Measurements from ENCODE around the gene C16orf78. TPM values are rescaled to one million over a fixed set of nuclear protein-coding genes. Genes with fewer than 3 reads are reported as not detected.

Gene C16orf78
- total RNA-seq, 2 donors from 2014 or later = not detected

- H3K36me3 Mint-ChIP-seq (ENCODE audit: low read depth) = no peaks in the 10 kb centered on the region
- H3K9me3 Mint-ChIP-seq = no peaks in the 10 kb centered on the region
- H3K27ac Mint-ChIP-seq = peak overlapping the region; percentile 26
- H3K27me3 Mint-ChIP-seq (ENCODE audit: insufficient read depth) = peaks cover 4% of the 10 kb centered on the region
- no peak overlapping the region for H3K27ac ChIP-seq (ENCODE audit: low read depth, low read length)
- H3K4me1 ChIP-seq (ENCODE audit: control insufficient read depth, insufficient read depth, low read length) = no peaks in the 10 kb centered on the region
- no peaks in the 10 kb centered on the region for H3K36me3 ChIP-seq (ENCODE audit: control insufficient read depth, insufficient read depth, low read length)
- H3K4me3 ChIP-seq (ENCODE audit: low read length) = no peak overlapping the region
- TF ChIP-seq CTCF (conservative IDR thresholded peaks at IDR 0.05) = no peak
- no peak overlapping the region for H3K9ac ChIP-seq (ENCODE audit: extremely low read depth, low read length, poor library complexity, severe bottlenecking)
- DNase-seq = peak; percentile 25
- WGBS, 2 experiments (ENCODE audit: insufficient coverage in 1 of 2, insufficient read length in 1 of 2) = 93% methylated on average over 3 of the region's 3 CpGs
- H3K9me3 ChIP-seq (ENCODE audit: control insufficient read depth, low read length) = no peaks in the 10 kb centered on the region
- H3K4me3 Mint-ChIP-seq = no peak overlapping the region
- H3K4me1 Mint-ChIP-seq = no peaks in the 10 kb centered on the region
- H3K27me3 ChIP-seq (ENCODE audit: control insufficient read depth, insufficient read depth, low read length, poor library complexity, severe bottlenecking) = no peaks in the 10 kb centered on the region
Measured at GRCh38 chr16:49410226-49410625, 36.6 kb downstream of the C16orf78 start.

GRCh38 chr16:49411121-49411970 is 37.7 kb downstream of the C16orf78 start:
- H3K27me3 Mint-ChIP-seq (ENCODE audit: insufficient read depth) = peaks cover 4% of the 10 kb centered on the region
- H3K27ac Mint-ChIP-seq = no peak overlapping the region
- H3K4me3 Mint-ChIP-seq = no peak overlapping the region
- WGBS, 2 experiments (ENCODE audit: insufficient coverage in 1 of 2, insufficient read length in 1 of 2) = 62 to 80% methylated on average over 3 to 11 of the region's 11 CpGs
- Histone ChIP-seq H3K9ac (ENCODE audit: extremely low read depth, low read length, poor library complexity, severe bottlenecking) (no peak overlapping the region), H3K36me3 (ENCODE audit: control insufficient read depth, insufficient read depth, low read length) (no peaks in the 10 kb centered on the region), H3K9me3 (ENCODE audit: control insufficient read depth, low read length) (no peaks in the 10 kb centered on the region), H3K4me3 (ENCODE audit: low read length) (no peak overlapping the region), H3K4me1 (ENCODE audit: control insufficient read depth, insufficient read depth, low read length) (no peaks in the 10 kb centered on the region), H3K27me3 (ENCODE audit: control insufficient read depth, insufficient read depth, low read length, poor library complexity, severe bottlenecking) (no peaks in the 10 kb centered on the region), H3K27ac (ENCODE audit: low read depth, low read length) (no peak overlapping the region)
- DNase-seq = peak; percentile 22
- no peaks in the 10 kb centered on the region for H3K4me1 Mint-ChIP-seq
- H3K9me3 Mint-ChIP-seq = no peaks in the 10 kb centered on the region
- no peak for TF ChIP-seq CTCF (conservative IDR thresholded peaks at IDR 0.05)
- no peaks in the 10 kb centered on the region for H3K36me3 Mint-ChIP-seq (ENCODE audit: low read depth)

GRCh38 chr16:49414671-49415070 is 41.1 kb downstream of the C16orf78 start:
- Mint-ChIP-seq H3K4me3 (no peak overlapping the region), H3K9me3 (no peaks in the 10 kb centered on the region), H3K27me3 (ENCODE audit: insufficient read depth) (peaks cover 1% of the 10 kb centered on the region), H3K27ac (no peak overlapping the region), H3K4me1 (peaks cover 1% of the 10 kb centered on the region), H3K36me3 (ENCODE audit: low read depth) (no peaks in the 10 kb centered on the region)
- no peak for DNase-seq
- no peaks in the 10 kb centered on the region for H3K9me3 ChIP-seq (ENCODE audit: control insufficient read depth, low read length)
- H3K9ac ChIP-seq (ENCODE audit: extremely low read depth, low read length, poor library complexity, severe bottlenecking) = no peak overlapping the region
- H3K27me3 ChIP-seq (ENCODE audit: control insufficient read depth, insufficient read depth, low read length, poor library complexity, severe bottlenecking) = no peaks in the 10 kb centered on the region
- H3K4me1 ChIP-seq (ENCODE audit: control insufficient read depth, insufficient read depth, low read length) = no peaks in the 10 kb centered on the region
- TF ChIP-seq CTCF (conservative IDR thresholded peaks at IDR 0.05) = no peak
- no peaks in the 10 kb centered on the region for H3K36me3 ChIP-seq (ENCODE audit: control insufficient read depth, insufficient read depth, low read length)
- 89 to 93% methylated on average over 5 to 15 of the region's 15 CpGs for WGBS, 2 experiments (ENCODE audit: insufficient coverage in 1 of 2, insufficient read length in 1 of 2)
- H3K27ac ChIP-seq (ENCODE audit: low read depth, low read length) = no peak overlapping the region
- no peak overlapping the region for H3K4me3 ChIP-seq (ENCODE audit: low read length)
